Right lobe of liver (tissue), 6 donors: ENCODE data around the gene NUDT12. TPM values are rescaled to one million over a fixed set of nuclear protein-coding genes. Genes with fewer than 3 reads are reported as not detected.

ENCODE experiments used
- ATAC-seq, 4 donors: fragments of 200-7000 bp; cut with Tn5 transposase; one replicate each; pipeline ENCODE4 v1.9.1; 2020; ENCODE audit warnings: mild to moderate bottlenecking in 4 of 4, moderate library complexity in 4 of 4
- DNase-seq, 3 donors: peaks; one replicate each; pipeline ENCODE4 v3.0.0-alpha.2; 2020
- H3K27ac ChIP-seq, 3 donors: fragments of 200-600 bp; one replicate each; pipeline ENCODE4 v1.8.0; 2022
- H3K27me3 ChIP-seq, 2 donors: fragments of 200-600 bp; one replicate each; pipeline ENCODE4 v1.8.0; 2022
- H3K36me3 ChIP-seq, 4 donors: fragments of 200-600 bp; sonication (generic) in 1 of 4; one replicate each; pipeline versions ENCODE4 v1.5.1 to v1.8.0; 2017 to 2022; ENCODE audit warnings: control low read depth in 1 of 4
- H3K4me1 ChIP-seq, 4 donors: fragments of 200-600 bp; sonication (generic) in 1 of 4; one replicate each; pipeline versions ENCODE4 v1.5.1 to v1.8.0; 2017 to 2022; ENCODE audit warnings: control low read depth in 1 of 4
- H3K4me3 ChIP-seq, 3 donors: fragments of 200-600 bp; one replicate each; pipeline ENCODE4 v1.8.0; 2022
- H3K9me3 ChIP-seq, 4 donors: fragments of 200-600 bp; sonication (generic) in 1 of 4; one replicate each; pipeline versions ENCODE4 v1.5.1 to v1.8.0; 2017 to 2022; ENCODE audit warnings: control low read depth in 1 of 4
- CTCF ChIP-seq, 4 donors: fragments of 200-600 bp in 3 of 4; fragments of 450-650 bp in 1 of 4; IDR thresholded peaks; one replicate each; pipeline versions ENCODE4 v1.5.1 to v1.8.0; 2016 to 2022; ENCODE audit warnings: antibody characterized with exemption in 4 of 4, mild to moderate bottlenecking in 2 of 4
- POLR2A ChIP-seq: fragments of 450-650 bp; IDR thresholded peaks from one replicate; pipeline ENCODE4 v1.6.1; 2017; ENCODE audit warnings: antibody characterized with exemption, mild to moderate bottlenecking
- WGBS: methylation state at CpG from one replicate; pipeline ENCODE4 v1.1.6; 2018; ENCODE audit warnings: low coverage, low lambda C conversion rate; ENCODE audit not compliant: insufficient coverage; ENCODE audit errors: missing lambda C conversion rate; 5-methylcytosine and 5-hydroxymethylcytosine counted together
- intact Hi-C, 2 donors: fragments of 100-400 bp; cut with DNase I; formaldehyde crosslinking; loops; one replicate each; pipeline versions ENCODE4 v1.11.2 to v1.14.1; 2022
- total RNA-seq, 6 experiments: library from RNA; depleted of rRNA in 2 of 6; stranded (reverse); fragments of >200 nt in 2 of 6; fragmentation: NEBNext Ultra II Directional in 3 of 6; extraction: Animal tissue kit (Norgen Biotek cat#: 25700) in 3 of 6; gene quantifications; one replicate each; pipeline versions ENCODE4 v1.1.0 to v1.2.4, GENCODE V29; 2016 to 2023
- donor health status: DM: no; HTN: yes; CAD: no.
- donor health status: DM: no; HTN: no; CAD: no.
- donor health status: DM: no; HTN: no; CAD: no.
- donor health status: DM: no; HTN: yes; CAD: no.
- donor health status: DM: no; HTN: yes; CAD: no.

Gene NUDT12
- total RNA-seq, 6 experiments from 2014 or later, result 15.9 to 19.9 (median 18.4) TPM

- 94% methylated on average over 5 of the region's 5 CpGs for WGBS
- intact Hi-C loops, result no loop called here
- H3K36me3 ChIP-seq, result no peaks in the 10 kb centered on the region
- no peak for TF ChIP-seq CTCF (IDR thresholded peaks at IDR 0.05)
- no peak for TF ChIP-seq POLR2A
- ATAC-seq (no peak), DNase-seq (no peak)
- no peaks in the 10 kb centered on the region for H3K4me1 ChIP-seq
- H3K9me3 ChIP-seq, result no peaks in the 10 kb centered on the region
- H3K4me3 ChIP-seq, result no peak overlapping the region
- no peaks in the 10 kb centered on the region for H3K27me3 ChIP-seq
- H3K27ac ChIP-seq, result no peak overlapping the region
Observed at GRCh38 chr5:103522586-103522985, 40.0 kb downstream of the NUDT12 start.

GRCh38 chr5:103519550-103519949, 43.0 kb downstream of the NUDT12 start:
- DNase-seq (no peak), ATAC-seq (no peak)
- Histone ChIP-seq H3K4me3 (no peak overlapping the region), H3K36me3 (no peaks in the 10 kb centered on the region), H3K27ac (no peak overlapping the region), H3K9me3 (no peaks in the 10 kb centered on the region), H3K27me3 (no peaks in the 10 kb centered on the region), H3K4me1 (no peaks in the 10 kb centered on the region)
- TF ChIP-seq CTCF (IDR thresholded peaks at IDR 0.05) (peak in 1 of 4 donors; percentile 6), POLR2A (no peak)
- WGBS, result 42% methylated on average over 4 of the region's 4 CpGs
- intact Hi-C loops, result no loop called here

GRCh38 chr5:103514371-103514770, 48.2 kb downstream of the NUDT12 start:
- no peaks in the 10 kb centered on the region for H3K36me3 ChIP-seq
- WGBS, result 67% methylated on average over 1 of the region's 1 CpG
- intact Hi-C loops, result no loop called here
- no peak overlapping the region for H3K4me3 ChIP-seq
- DNase-seq (no peak), ATAC-seq (no peak)
- H3K27me3 ChIP-seq, result no peaks in the 10 kb centered on the region
- no peak overlapping the region for H3K27ac ChIP-seq
- TF ChIP-seq CTCF (IDR thresholded peaks at IDR 0.05) (no peak), POLR2A (no peak)
- no peaks in the 10 kb centered on the region for H3K9me3 ChIP-seq
- no peaks in the 10 kb centered on the region for H3K4me1 ChIP-seq

GRCh38 chr5:103513701-103514100, 48.9 kb downstream of the NUDT12 start:
- H3K27ac ChIP-seq, result no peak overlapping the region
- no peaks in the 10 kb centered on the region for H3K27me3 ChIP-seq
- intact Hi-C loops, result no loop called here
- H3K4me1 ChIP-seq, result no peaks in the 10 kb centered on the region
- 47% methylated on average over 1 of the region's 1 CpG for WGBS
- H3K9me3 ChIP-seq, result no peaks in the 10 kb centered on the region
- TF ChIP-seq CTCF (IDR thresholded peaks at IDR 0.05), result no peak
- no peak for TF ChIP-seq POLR2A
- no peak for ATAC-seq
- H3K36me3 ChIP-seq, result no peaks in the 10 kb centered on the region
- no peak for DNase-seq
- no peak overlapping the region for H3K4me3 ChIP-seq

GRCh38 chr5:103512500-103512899, 50.1 kb downstream of the NUDT12 start:
- no peaks in the 10 kb centered on the region for H3K4me1 ChIP-seq
- 87% methylated on average over 2 of the region's 2 CpGs for WGBS
- DNase-seq (no peak), ATAC-seq (no peak)
- H3K36me3 ChIP-seq, result no peaks in the 10 kb centered on the region
- TF ChIP-seq CTCF (IDR thresholded peaks at IDR 0.05) (no peak), POLR2A (no peak)
- intact Hi-C loops, result no loop called here
- no peaks in the 10 kb centered on the region for H3K9me3 ChIP-seq
- no peaks in the 10 kb centered on the region for H3K27me3 ChIP-seq
- no peak overlapping the region for H3K4me3 ChIP-seq
- H3K27ac ChIP-seq, result no peak overlapping the region
